Endothelial cell of umbilical vein (primary cell): ENCODE results near the gene CENATAC.

ENCODE experiments used
- CTCF ChIP-seq, 2 donors: IDR thresholded peaks; 1 replicate in 1 of 2; 2 replicates in 1 of 2; pipeline ENCODE4 v1.5.1; 2011; ENCODE audit warnings: low read length in 2 of 2, mild to moderate bottlenecking in 2 of 2, moderate library complexity in 2 of 2, control low read depth in 1 of 2, inconsistent platforms in 1 of 2, low read depth in 1 of 2; ENCODE audit not compliant: insufficient read depth in 1 of 2; ENCODE audit errors: extremely low read depth in 1 of 2
- POLR2A ChIP-seq: IDR thresholded peaks from 2 replicates; pipeline ENCODE4 v1.6.1; 2012; ENCODE audit warnings: low read depth, mild to moderate bottlenecking, control low read depth, low read length

- no peak for TF ChIP-seq POLR2A
- TF ChIP-seq CTCF (IDR thresholded peaks at IDR 0.05; ENCODE audit: extremely low read depth in 1 of 2, insufficient read depth in 1 of 2, low read depth in 1 of 2, low read length in 2 of 2), result no peak
These were observed 45.0 kb downstream of the CENATAC start for GRCh38 chr11:119042927-119043326.
